ENCODE measurements around the gene PRKACB. TPM values are rescaled to one million over a fixed set of nuclear protein-coding genes. Genes with fewer than 3 reads are reported as not detected.

The PRKACB gene
- total RNA-seq, 1 experiment from 2014 or later = 135 TPM

GRCh38 chr1:84260852-84261518 lies 116.9 kb downstream of the PRKACB start:
- POLR2A ChIA-PET = interaction anchor here (0.8 kb wide), 1 partner anchor 14 kb away, joined by 3 read pairs; no protein-coding TSS in a partner anchor
- ATAC-seq (peak; percentile 35; the same call in 1 of the 2 replicates), DNase-seq (ENCODE audit: low read depth, low spot score) (no peak)
- Histone ChIP-seq H2AFZ (ENCODE audit: low read depth, low read length, poor library complexity, severe bottlenecking) (peak overlapping the region; percentile 60), H3K4me2 (ENCODE audit: low read length) (peak overlapping the region; percentile 20), H3K4me1 (ENCODE audit: control insufficient read depth in 1 of 2, insufficient read depth in 2 of 2, low read length in 2 of 2) (peaks cover 9 to 15% of the 10 kb centered on the region in 2 experiments), H3K9me3 (ENCODE audit: control insufficient read depth in 1 of 2, insufficient read depth in 1 of 2, low read depth in 1 of 2, low read length in 2 of 2) (no peaks in the 10 kb centered on the region), H3K79me2 (ENCODE audit: insufficient read depth, low read length) (no peaks in the 10 kb centered on the region), H3K4me3 (replicated peaks in 1 of 2; ENCODE audit: low read depth in 1 of 2, low read length in 2 of 2) (no peak overlapping the region), H3K9me2 (ENCODE audit: insufficient read depth) (no peaks in the 10 kb centered on the region), H3K36me3 (ENCODE audit: control insufficient read depth in 1 of 2, insufficient read depth in 2 of 2, low read length in 2 of 2) (no peaks in the 10 kb centered on the region), H3K9ac (ENCODE audit: low read length) (no peak overlapping the region), H3K27me3 (ENCODE audit: insufficient read depth, low read length) (no peaks in the 10 kb centered on the region), H4K20me1 (ENCODE audit: insufficient read depth) (no peaks in the 10 kb centered on the region), H3K27ac (ENCODE audit: low read depth, low read length) (peak overlapping the region; percentile 31)
- CTCF ChIA-PET = no interaction called here
- RAD21 ChIA-PET (ENCODE audit: low non-redundant PET in 1 of 2, low total read pairs in 2 of 2, uncharacterized antibody in 2 of 2, unreplicated experiment in 2 of 2) = no interaction called here
- TF ChIP-seq FOSL1 (IDR thresholded peaks at IDR 0.05; ENCODE audit: low read depth) (no peak), CBX3 (IDR thresholded peaks at IDR 0.05; ENCODE audit: low read depth) (no peak), REST (IDR thresholded peaks at IDR 0.05; ENCODE audit: low read depth) (no peak), EGR1 (IDR thresholded peaks at IDR 0.05; ENCODE audit: low read depth) (no peak)
- BruUV-seq (replicated peaks) = no TSS peak
- intact Hi-C loops (cut with micrococcal nuclease) = no loop called here

- Histone ChIP-seq H3K4me1 (ENCODE audit: control insufficient read depth in 1 of 2, insufficient read depth in 2 of 2, low read length in 2 of 2) (peaks cover 27 to 31% of the 10 kb centered on the region in 2 experiments), H2AFZ (ENCODE audit: low read depth, low read length, poor library complexity, severe bottlenecking) (no peak overlapping the region), H3K36me3 (ENCODE audit: control insufficient read depth in 1 of 2, insufficient read depth in 2 of 2, low read length in 2 of 2) (no peaks in the 10 kb centered on the region), H3K27me3 (ENCODE audit: insufficient read depth, low read length) (no peaks in the 10 kb centered on the region), H3K79me2 (ENCODE audit: insufficient read depth, low read length) (no peaks in the 10 kb centered on the region), H3K4me3 (replicated peaks in 1 of 2; ENCODE audit: low read depth in 1 of 2, low read length in 2 of 2) (no peak overlapping the region), H3K9ac (ENCODE audit: low read length) (no peak overlapping the region), H3K9me3 (ENCODE audit: control insufficient read depth in 1 of 2, insufficient read depth in 1 of 2, low read depth in 1 of 2, low read length in 2 of 2) (no peaks in the 10 kb centered on the region), H3K27ac (ENCODE audit: low read depth, low read length) (no peak overlapping the region), H3K4me2 (ENCODE audit: low read length) (no peak overlapping the region), H4K20me1 (ENCODE audit: insufficient read depth) (no peaks in the 10 kb centered on the region), H3K9me2 (ENCODE audit: insufficient read depth) (no peaks in the 10 kb centered on the region)
- ChIA-PET POLR2A (interaction anchor here (1.1 to 1.7 kb wide), 2 partner anchors 12 to 33 kb away, joined by 3 to 4 read pairs; no protein-coding TSS in a partner anchor), RAD21 (ENCODE audit: low non-redundant PET in 1 of 2, low total read pairs in 2 of 2, uncharacterized antibody in 2 of 2, unreplicated experiment in 2 of 2) (no interaction called here), CTCF (no interaction called here)
- no peak for TF ChIP-seq CTCF (IDR thresholded peaks at IDR 0.05 in 2 of 3, conservative IDR thresholded peaks at IDR 0.05 in 1 of 3; ENCODE audit: borderline replicate concordance in 1 of 3, insufficient read depth in 1 of 3, low read depth in 2 of 3, low read length in 2 of 3)
- TF ChIP-seq POLR2A (IDR thresholded peaks at IDR 0.05; ENCODE audit: borderline replicate concordance, extremely low read depth, insufficient read depth, insufficient read length) = no peak
- BruUV-seq (replicated peaks) = no TSS peak
- DNase-seq (ENCODE audit: low read depth, low spot score) (no peak), ATAC-seq (no peak)
- intact Hi-C loops (cut with micrococcal nuclease) = no loop called here
Observed at GRCh38 chr1:84264961-84265360, 120.9 kb downstream of the PRKACB start.

Data from HCT116 (cell line).